ENCODE results near the gene ERI3.
"Not testable (repeated sequence)": the region's sequence is repeated elsewhere in the genome, so short reads cannot be mapped to it uniquely, and the experiment has no call there.

The ERI3 gene

DNA sequence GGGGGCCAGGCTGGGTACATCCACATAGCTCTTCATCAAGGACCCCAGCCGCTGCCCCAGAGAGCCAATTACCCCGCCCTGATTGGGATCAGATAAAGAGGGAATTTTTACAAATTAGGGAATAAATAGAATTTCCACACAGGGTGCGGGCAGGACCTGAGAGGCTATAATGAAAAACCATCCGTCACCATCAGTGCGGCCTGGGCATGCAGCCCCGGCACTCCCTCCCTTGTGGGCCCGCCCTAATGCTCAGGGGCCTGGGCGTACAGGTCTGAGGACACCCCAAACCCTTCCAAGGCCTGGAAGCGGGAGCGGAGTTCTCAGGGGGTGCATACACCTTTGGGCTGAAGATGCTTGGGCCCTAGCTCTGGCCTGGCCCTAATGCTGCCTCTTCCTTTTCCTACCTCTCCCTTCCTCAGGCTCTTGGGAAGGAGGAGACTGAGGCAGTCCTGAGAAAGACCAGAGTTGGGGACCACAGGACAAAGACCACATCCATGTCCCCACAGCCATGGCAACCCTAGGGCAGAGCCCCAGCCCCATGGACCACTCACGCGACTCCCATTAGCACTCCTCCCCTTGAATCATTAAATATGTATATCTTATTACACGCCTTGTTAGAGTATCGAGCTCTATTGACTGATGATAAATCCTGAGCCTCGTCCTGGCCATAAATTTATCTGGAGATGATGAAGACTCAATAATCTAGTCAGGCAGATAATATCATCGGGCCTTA is 125.5 kb downstream of the ERI3 start:
- no peak for DNase-seq

GRCh38 chr1:44228218-44228617 is 126.8 kb downstream of the ERI3 start:
- no peak for DNase-seq

- no peak for DNase-seq
These were observed 127.8 kb downstream of the ERI3 start for GRCh38 chr1:44227211-44227610.

- DNase-seq = no peak
These were observed 129.3 kb downstream of the ERI3 start for GRCh38 chr1:44225761-44226160.

DNA sequence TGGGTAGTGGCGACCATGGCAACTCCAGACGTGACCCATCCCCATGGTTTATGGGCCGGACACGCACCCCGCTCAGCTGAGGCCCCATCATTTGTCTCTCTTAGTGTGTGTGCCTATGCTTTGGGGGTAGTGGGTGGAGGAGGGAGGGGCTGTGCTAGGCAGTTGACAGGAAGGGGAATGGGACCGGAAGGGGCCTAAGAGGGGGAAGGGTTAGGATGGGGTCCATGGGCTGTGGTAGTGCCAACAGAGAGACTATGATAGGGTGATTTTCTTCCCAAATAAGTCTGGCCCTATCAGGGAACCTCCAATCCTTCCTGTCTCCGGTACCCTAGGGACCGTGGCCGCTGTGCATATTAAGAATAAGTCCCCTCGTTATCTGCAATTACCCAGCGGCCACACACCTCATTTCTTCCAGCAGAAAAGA is 131.9 kb downstream of the ERI3 start:
- no peak for DNase-seq

GRCh38 chr1:44222397-44223186 is 132.5 kb downstream of the ERI3 start:
- DNase-seq = no peak

GRCh38 chr1:44221769-44222168 is 133.3 kb downstream of the ERI3 start:
- no peak for DNase-seq

DNA sequence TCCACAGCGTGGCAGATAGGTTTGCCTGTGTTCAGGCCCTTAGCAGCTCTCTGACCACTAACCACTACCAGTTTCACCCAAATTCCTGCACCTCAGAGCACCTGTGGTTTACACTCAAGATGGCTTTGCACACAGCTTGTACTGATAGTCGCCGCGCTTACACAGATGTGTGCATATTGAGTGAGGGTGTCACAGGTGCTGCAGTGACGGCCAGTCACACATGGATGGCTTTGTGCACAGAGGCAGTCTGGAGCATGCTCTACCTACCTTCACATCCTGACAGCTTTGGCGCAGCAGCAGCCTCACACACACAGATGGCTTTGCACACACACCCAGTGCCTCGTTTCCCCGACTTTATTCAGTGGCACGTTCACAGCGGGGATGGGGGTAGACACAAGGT is 134.3 kb downstream of the ERI3 start:
- no peak for DNase-seq

DNA sequence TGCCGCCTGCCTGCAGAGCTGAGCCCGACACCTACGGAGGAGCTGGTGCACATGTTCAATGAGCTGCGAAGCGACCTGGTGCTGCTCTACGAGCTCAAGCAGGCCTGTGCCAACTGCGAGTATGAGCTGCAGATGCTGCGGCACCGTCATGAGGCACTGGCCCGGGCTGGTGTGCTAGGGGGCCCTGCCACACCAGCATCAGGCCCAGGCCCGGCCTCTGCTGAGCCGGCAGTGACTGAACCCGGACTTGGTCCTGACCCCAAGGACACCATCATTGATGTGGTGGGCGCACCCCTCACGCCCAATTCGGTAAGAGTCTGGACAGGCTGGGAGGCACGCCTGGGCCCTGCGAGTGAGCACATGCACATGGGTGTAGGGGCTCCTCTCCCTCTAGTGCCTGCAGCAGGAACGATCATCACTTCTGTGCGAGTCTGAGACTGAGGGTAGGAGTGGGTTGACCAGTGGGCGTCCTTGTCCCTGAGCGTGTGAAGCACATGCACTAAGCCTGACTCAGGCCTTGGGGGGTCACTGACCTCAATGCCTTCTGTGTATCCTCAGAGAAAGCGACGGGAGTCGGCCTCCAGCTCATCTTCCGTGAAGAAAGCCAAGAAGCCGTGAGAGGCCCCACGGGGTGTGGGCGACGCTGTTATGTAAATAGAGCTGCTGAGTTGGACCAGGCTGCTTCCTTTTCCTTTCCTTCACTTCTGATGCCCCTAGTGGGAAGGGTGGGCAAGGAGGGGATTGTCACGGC is 134.9 kb downstream of the ERI3 start:
- DNase-seq = no peak

DNA sequence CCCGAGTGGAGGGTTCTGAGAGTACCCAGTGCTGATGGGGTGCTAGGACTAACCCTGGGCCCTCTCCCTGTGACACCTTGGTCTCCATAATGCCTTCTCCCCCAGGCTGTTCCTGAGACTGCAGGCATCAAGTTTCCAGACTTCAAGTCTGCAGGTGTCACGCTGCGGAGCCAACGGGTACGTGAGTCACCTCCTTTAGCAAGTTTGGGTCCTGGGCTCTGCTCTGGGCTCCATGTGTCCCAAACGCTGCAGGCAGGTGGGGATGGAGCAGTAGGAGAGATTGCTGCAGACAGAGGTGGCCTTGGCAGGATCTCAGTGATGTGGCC is 135.8 kb downstream of the ERI3 start:
- no peak for DNase-seq

DNA sequence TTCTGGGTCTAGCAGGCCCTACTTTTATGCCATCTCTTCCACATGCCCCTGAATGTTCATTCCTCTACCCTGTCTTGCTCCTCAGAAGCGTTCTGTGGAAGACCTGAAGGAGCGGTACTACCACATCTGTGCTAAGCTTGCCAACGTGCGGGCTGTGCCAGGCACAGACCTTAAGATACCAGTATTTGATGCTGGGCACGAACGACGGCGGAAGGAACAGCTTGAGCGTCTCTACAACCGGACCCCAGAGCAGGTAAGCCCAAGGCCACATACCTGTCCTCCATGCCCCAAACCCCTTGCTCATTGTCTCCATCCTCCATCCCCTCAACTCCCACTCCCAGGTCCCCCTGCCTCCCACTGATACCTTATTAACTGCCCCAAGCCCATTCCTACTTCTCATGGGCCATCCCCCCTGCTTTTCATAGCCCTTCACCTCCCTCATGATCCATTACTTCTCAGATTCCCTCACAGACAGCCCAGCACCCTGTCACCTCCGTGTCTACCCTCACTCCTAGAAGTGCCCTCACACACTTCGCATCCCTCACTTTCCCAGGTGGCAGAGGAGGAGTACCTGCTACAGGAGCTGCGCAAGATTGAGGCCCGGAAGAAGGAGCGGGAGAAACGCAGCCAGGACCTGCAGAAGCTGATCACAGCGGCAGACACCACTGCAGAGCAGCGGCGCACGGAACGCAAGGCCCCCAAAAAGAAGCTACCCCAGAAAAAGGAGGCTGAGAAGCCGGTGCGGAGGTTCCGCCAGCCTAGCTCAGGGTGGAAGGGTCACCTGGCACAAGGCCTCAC is 136.4 kb downstream of the ERI3 start:
- DNase-seq = no peak

DNA sequence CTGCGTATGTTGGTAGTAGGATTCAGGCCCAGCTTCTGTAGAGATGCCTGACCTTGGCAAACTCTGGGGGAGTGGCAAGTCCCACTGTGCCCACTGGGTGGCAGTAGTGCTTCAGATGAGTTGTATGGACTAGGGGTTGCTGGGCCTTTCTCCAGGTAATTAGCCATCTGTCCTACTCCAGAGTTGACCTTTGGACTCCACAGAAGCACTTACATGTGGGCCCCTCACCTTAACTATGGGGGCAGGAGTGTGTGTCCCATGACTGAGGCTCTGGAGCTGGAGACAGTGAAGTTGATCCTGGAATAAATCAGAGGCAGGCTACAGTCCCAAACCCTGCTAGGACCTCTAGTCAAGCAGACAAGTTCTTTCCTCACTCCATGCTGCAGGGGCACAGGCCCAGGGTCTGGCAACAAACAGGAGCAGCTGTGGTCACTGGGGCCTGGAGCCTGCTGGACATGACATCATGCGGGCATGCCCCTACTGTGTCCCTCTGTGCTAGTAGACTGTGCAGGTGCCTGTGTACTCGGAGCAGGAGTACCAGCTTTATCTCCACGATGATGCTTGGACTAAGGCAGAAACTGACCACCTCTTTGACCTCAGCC is 137.1 kb downstream of the ERI3 start:
- peak; percentile 83 for DNase-seq

DNA sequence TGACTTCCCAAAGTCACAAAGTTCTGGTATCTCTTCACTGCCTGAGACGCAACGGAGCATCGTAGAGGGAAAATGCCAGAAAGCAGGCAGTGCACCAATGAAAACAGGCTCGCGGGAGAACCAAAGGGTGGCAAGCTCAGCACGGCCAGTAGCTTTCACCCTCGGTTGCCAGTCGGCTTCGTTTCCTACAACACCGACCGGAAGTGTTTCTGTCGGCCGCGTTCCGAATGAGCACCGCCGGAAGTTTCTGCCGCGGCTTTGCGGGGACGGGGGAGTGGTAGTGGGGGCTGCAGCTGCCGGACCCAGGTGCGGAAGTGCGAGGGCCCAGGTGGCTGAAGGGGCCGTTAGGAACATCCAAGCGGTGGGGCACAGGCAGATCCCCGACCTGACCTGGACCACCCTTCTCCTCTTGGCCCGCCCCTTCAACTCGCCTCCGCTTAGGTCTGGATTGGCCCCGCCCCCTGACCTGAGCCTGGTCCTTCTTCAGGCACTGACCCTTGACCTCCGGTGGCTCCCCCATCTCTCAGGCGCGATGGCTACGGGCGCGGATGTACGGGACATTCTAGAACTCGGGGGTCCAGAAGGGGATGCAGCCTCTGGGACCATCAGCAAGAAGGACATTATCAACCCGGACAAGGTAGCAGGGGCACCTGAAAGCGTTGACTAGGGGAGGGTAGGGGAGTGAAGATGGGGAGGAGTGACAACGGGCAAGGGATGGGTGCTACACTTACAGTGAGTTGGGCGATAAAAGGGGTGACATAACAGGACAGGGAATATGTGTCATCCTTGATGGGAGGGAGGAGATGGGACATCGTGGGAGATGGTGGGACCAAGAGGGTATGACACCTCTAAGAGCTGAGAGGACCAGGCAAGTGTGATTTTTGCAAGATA is 141.6 kb downstream of the ERI3 start, which contains the start of gene DMAP1:
Gene DMAP1, plus strand, starts transcription at position 250 of the 891 bp plus-strand sequence. Its CDS starts 283 bp downstream, at position 533.
- DNase-seq = peak; percentile 94

GRCh38 chr1:44212355-44213221 is 142.5 kb downstream of the ERI3 start:
- DNase-seq = no peak

GRCh38 chr1:44210595-44210994 is 144.5 kb downstream of the ERI3 start:
- no peak for DNase-seq

DNA sequence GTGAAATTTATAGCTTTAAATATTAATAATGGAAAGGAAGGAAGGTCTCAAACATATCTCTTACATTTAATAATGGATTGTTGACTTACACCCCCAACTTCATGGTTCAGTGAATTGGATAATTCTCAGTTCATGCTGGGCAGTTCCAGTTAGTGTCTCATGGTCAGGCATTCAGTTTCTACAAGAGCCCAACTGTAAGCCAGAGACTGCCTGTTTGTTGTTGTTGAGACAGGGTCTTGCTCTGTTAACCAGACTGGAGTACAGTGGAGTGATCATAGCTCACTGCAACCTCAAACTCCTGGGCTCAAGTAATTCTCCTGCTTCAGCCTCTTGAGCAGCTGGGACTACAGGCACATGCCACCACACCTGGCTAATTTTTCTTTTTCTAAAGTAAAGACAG is 146.8 kb downstream of the ERI3 start:
- DNase-seq = no peak

GRCh38 chr1:44206545-44206944 is 148.5 kb downstream of the ERI3 start:
- not testable (repeated sequence) for DNase-seq

- no peak for DNase-seq
These were observed 154.7 kb downstream of the ERI3 start for GRCh38 chr1:44200336-44200735.

GRCh38 chr1:44174630-44175029 is 180.4 kb downstream of the ERI3 start:
- DNase-seq = no peak

Measured in NCI-H774 (cell line).